ENCODE measurements around the gene MCF2L.
A peak's percentile ranks its signal among the peaks of the same experiment; 100 is the strongest.

MCF2L gene

DNA sequence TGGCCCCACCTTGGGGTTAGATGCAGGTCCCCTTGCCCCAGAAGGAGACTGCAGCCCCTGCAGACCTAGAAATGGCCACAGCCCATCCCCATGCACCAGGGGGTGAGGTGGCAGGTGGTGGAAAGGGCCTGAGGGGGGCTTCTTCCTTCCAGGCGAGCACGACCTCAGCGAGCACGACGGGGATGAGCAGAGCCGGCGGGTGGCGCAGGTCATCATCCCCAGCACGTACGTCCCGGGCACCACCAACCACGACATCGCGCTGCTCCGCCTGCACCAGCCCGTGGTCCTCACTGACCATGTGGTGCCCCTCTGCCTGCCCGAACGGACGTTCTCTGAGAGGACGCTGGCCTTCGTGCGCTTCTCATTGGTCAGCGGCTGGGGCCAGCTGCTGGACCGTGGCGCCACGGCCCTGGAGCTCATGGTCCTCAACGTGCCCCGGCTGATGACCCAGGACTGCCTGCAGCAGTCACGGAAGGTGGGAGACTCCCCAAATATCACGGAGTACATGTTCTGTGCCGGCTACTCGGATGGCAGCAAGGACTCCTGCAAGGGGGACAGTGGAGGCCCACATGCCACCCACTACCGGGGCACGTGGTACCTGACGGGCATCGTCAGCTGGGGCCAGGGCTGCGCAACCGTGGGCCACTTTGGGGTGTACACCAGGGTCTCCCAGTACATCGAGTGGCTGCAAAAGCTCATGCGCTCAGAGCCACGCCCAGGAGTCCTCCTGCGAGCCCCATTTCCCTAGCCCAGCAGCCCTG, 149.4 kb downstream of the MCF2L start:
- Histone ChIP-seq H3K27me3 (ENCODE audit: control insufficient read depth in 5 of 5, insufficient read depth in 4 of 5, low read length in 5 of 5) (peaks cover 5 to 37% (median 23%) of the 10 kb centered on the region in 5 donors), H3K9ac (ENCODE audit: low read length in 5 of 5) (no peak overlapping the region)

DNA sequence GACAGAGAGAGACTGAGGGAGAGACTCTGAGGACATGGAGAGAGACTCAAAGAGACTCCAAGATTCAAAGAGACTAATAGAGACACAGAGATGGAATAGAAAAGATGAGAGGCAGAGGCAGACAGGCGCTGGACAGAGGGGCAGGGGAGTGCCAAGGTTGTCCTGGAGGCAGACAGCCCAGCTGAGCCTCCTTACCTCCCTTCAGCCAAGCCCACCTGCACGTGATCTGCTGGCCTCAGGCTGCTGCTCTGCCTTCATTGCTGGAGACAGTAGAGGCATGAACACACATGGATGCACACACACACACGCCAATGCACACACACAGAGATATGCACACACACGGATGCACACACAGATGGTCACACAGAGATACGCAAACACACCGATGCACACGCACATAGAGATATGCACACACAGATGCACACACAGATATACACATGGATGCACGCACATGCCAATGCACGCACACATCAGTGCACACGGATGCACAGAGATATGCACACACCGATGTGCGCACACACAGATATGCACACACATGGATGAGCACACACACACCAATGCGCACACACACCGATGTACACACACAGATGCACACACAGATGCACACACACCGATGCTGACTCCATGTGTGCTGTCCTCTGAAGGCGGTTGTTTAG, 150.3 kb downstream of the MCF2L start:
- Histone ChIP-seq H3K4me1 (ENCODE audit: control insufficient read depth in 5 of 5, insufficient read depth in 5 of 5, low read length in 5 of 5) (peaks cover 0 to 7% (median 0%) of the 10 kb centered on the region in 5 donors), H3K36me3 (ENCODE audit: control insufficient read depth in 5 of 5, insufficient read depth in 5 of 5, low read length in 5 of 5) (no peaks in the 10 kb centered on the region), H3K27ac (ENCODE audit: low read depth, low read length) (no peak overlapping the region), H3K27me3 (ENCODE audit: control insufficient read depth in 5 of 5, insufficient read depth in 4 of 5, low read length in 5 of 5) (peaks cover 5 to 40% (median 24%) of the 10 kb centered on the region in 5 donors), H3K9me3 (ENCODE audit: control insufficient read depth in 5 of 5, low read length in 5 of 5) (no peaks in the 10 kb centered on the region), H3K9ac (ENCODE audit: low read length in 5 of 5) (no peak overlapping the region), H3K4me3 (ENCODE audit: low read depth in 1 of 5, low read length in 5 of 5) (no peak overlapping the region)

More for the DNA sequence above, 149.4 kb downstream of the MCF2L start:
- H3K4me3 ChIP-seq (ENCODE audit: low read depth in 1 of 5, low read length in 5 of 5) = no peak overlapping the region
- no peaks in the 10 kb centered on the region for H3K36me3 ChIP-seq (ENCODE audit: control insufficient read depth in 5 of 5, insufficient read depth in 5 of 5, low read length in 5 of 5)
- H3K9me3 ChIP-seq (ENCODE audit: control insufficient read depth in 5 of 5, low read length in 5 of 5) = no peaks in the 10 kb centered on the region
- H3K27ac ChIP-seq (ENCODE audit: low read depth, low read length) = no peak overlapping the region
- H3K4me1 ChIP-seq (ENCODE audit: control insufficient read depth in 5 of 5, insufficient read depth in 5 of 5, low read length in 5 of 5) = peaks cover 0 to 7% (median 0%) of the 10 kb centered on the region in 5 donors

DNA sequence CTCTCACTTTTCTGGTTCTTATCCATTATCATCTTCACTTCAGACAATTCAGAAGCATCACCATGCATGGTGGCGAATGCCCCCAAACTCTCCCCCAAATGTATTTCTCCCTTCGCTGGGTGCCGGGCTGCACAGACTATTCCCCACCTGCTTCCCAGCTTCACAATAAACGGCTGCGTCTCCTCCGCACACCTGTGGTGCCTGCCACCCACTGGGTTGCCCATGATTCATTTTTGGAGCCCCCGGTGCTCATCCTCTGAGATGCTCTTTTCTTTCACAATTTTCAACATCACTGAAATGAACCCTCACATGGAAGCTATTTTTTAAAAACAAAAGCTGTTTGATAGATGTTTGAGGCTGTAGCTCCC, 150.8 kb downstream of the MCF2L start:
- Histone ChIP-seq H3K9ac (ENCODE audit: low read length in 5 of 5) (no peak overlapping the region), H3K4me3 (ENCODE audit: low read depth in 1 of 5, low read length in 5 of 5) (no peak overlapping the region), H3K36me3 (ENCODE audit: control insufficient read depth in 5 of 5, insufficient read depth in 5 of 5, low read length in 5 of 5) (no peaks in the 10 kb centered on the region), H3K27me3 (ENCODE audit: control insufficient read depth in 5 of 5, insufficient read depth in 4 of 5, low read length in 5 of 5) (peaks cover 5 to 40% (median 26%) of the 10 kb centered on the region in 5 donors), H3K4me1 (ENCODE audit: control insufficient read depth in 5 of 5, insufficient read depth in 5 of 5, low read length in 5 of 5) (peaks cover 0 to 7% (median 0%) of the 10 kb centered on the region in 5 donors), H3K9me3 (ENCODE audit: control insufficient read depth in 5 of 5, low read length in 5 of 5) (no peaks in the 10 kb centered on the region), H3K27ac (ENCODE audit: low read depth, low read length) (no peak overlapping the region)

DNA sequence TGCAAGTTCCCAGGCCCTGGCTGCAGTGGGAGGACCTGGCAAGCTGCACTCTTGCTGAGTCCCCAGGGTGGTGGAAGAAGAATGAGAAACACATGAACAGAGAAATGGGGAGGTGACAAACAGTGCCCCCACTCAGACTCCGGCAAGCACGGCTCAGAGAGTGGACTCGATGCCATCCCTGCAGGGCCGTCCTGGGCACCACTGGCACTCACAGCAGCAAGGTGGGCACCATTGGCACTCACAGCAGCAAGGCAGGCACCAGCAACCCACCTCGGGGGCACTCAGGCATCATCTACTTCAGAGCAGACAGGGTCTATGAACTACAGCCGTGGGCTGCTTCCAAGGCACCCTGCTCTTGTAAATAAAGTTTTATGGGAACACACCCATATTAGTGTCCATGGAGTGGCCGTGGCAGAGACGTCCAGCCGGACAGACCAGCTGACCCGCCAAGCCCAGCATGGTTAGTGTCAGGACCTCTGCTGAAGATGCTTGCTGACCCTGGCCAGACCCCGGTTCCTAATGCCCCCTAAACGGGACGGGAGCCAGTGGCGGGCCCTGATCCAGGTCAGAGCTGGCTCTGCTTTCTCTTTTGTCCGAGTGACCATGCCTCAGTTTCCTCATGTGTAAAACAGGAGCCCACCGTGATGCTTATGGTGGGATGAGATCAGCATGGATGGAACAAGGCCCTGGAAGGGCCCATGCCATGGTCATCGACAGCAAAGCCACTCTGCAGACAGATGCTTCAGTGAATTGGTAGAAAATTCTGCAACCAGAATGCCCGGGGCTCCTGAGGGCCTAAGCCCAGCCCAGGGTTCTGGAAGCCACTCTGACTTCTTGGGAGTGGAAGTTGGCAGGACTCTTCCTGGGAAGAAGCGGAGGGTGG, 151.5 kb downstream of the MCF2L start:
- Histone ChIP-seq H3K4me3 (ENCODE audit: low read depth in 1 of 5, low read length in 5 of 5) (no peak overlapping the region), H3K27ac (ENCODE audit: low read depth, low read length) (no peak overlapping the region), H3K27me3 (ENCODE audit: control insufficient read depth in 5 of 5, insufficient read depth in 4 of 5, low read length in 5 of 5) (peaks cover 5 to 41% (median 25%) of the 10 kb centered on the region in 5 donors), H3K4me1 (ENCODE audit: control insufficient read depth in 5 of 5, insufficient read depth in 5 of 5, low read length in 5 of 5) (peaks cover 0 to 7% (median 0%) of the 10 kb centered on the region in 5 donors), H3K9ac (ENCODE audit: low read length in 5 of 5) (no peak overlapping the region), H3K9me3 (ENCODE audit: control insufficient read depth in 5 of 5, low read length in 5 of 5) (no peaks in the 10 kb centered on the region), H3K36me3 (ENCODE audit: control insufficient read depth in 5 of 5, insufficient read depth in 5 of 5, low read length in 5 of 5) (no peaks in the 10 kb centered on the region)

DNA sequence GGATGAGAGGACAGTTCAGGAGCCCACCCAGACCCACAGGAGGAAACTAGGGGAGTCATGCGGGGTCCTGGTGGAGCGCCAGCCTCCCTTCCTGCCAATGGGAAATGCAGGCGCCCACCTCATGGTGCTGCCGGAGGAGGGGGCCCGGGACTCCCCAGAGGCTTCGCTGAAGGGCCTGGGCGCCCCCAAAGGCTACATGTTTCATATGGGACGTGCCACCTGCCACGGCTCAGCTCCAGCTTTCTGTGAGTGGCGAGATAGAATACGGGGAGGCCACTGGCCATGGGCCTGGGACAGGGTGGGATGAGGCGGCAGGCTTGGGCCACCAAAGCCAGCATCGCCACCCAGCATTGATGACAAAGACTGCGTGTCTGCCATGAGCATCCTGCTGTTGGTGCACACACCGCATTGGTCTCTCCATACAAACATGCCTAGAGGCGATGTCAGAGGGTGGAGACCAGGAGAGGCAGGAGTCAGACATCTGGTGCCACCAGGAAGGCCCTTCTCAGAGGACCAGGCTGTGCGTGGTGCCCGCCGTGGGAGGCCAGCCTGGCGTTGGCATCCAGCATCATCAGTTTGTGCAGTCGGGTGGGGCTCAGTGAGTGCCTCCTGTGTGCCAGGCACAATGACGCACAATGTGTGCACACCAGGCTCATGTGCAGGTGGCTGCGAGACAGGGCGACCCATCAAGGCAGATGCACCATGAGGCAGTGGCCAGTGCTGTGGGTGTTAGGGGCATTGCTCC, 152.3 kb downstream of the MCF2L start:
- Histone ChIP-seq H3K4me1 (ENCODE audit: control insufficient read depth in 5 of 5, insufficient read depth in 5 of 5, low read length in 5 of 5) (peaks cover 0 to 7% (median 0%) of the 10 kb centered on the region in 5 donors), H3K9me3 (ENCODE audit: control insufficient read depth in 5 of 5, low read length in 5 of 5) (no peaks in the 10 kb centered on the region), H3K27me3 (ENCODE audit: control insufficient read depth in 5 of 5, insufficient read depth in 4 of 5, low read length in 5 of 5) (peaks cover 5 to 41% (median 23%) of the 10 kb centered on the region in 5 donors), H3K4me3 (ENCODE audit: low read depth in 1 of 5, low read length in 5 of 5) (no peak overlapping the region), H3K9ac (ENCODE audit: low read length in 5 of 5) (no peak overlapping the region), H3K27ac (ENCODE audit: low read depth, low read length) (no peak overlapping the region), H3K36me3 (ENCODE audit: control insufficient read depth in 5 of 5, insufficient read depth in 5 of 5, low read length in 5 of 5) (no peaks in the 10 kb centered on the region)

DNA sequence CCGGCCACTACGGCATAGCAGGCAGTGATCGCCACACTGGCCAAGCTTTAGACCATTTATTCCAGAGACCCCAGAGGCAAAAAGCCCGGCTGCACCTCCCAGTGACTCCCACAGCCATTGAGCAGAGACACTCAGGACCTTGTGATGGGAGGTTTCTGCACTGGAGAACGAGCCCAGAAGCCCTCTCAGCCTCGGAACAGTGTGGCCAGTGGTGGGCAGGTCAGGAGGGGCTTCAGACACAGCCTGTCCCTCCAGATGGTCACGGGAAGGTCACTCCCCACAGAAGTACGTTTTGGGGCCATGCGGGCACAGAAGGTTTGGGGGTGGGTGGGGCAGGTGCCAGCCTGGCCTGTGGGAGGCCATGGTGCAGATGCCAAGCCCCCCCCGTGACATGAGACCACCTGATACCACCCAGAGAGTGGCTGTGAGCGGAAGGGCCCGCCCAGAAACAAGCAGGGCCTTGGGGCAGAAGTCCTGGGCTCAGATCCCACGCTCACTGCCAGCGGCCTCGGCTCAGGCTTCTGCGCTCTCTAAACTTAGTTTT, 153.0 kb downstream of the MCF2L start:
- H3K36me3 ChIP-seq (ENCODE audit: control insufficient read depth in 5 of 5, insufficient read depth in 5 of 5, low read length in 5 of 5) = no peaks in the 10 kb centered on the region
- peaks cover 0 to 7% (median 0%) of the 10 kb centered on the region in 5 donors for H3K4me1 ChIP-seq (ENCODE audit: control insufficient read depth in 5 of 5, insufficient read depth in 5 of 5, low read length in 5 of 5)
- no peaks in the 10 kb centered on the region for H3K9me3 ChIP-seq (ENCODE audit: control insufficient read depth in 5 of 5, low read length in 5 of 5)
- H3K27me3 ChIP-seq (ENCODE audit: control insufficient read depth in 5 of 5, insufficient read depth in 4 of 5, low read length in 5 of 5) = peaks cover 5 to 39% (median 24%) of the 10 kb centered on the region in 5 donors
- no peak overlapping the region for H3K9ac ChIP-seq (ENCODE audit: low read length in 5 of 5)
- no peak overlapping the region for H3K4me3 ChIP-seq (ENCODE audit: low read depth in 1 of 5, low read length in 5 of 5)
- H3K27ac ChIP-seq (ENCODE audit: low read depth, low read length) = peak overlapping the region; percentile 23

DNA sequence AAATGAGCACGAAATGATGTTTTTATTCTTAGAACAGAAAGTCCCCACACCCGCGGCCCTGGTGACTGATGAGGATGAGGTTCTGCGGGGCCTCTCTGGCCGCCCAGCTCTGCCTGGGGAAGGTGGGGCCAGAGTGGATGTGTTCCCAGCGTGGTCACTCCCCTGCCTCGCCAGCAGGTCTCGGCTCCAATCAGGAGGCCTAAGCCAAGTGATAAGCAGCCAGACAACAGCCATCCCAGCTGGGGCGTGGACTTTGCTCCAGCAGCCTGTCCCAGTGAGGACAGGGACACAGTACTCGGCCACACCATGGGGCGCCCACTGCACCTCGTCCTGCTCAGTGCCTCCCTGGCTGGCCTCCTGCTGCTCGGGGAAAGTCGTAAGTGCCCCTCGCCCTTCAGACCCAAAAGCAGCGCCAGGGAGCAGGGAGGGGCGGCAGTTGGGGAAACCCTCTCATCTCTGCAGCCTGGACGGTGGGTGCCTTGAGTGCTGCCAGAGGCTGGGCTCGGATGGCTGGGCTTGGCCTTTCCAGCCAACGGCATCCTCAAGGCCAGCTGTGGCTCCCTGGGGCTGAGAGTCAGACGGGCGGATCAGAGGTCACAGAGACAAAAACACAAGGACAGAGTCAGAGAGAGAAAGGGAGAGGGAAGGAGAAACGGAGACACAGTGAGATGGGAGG, 153.7 kb downstream of the MCF2L start, which contains the start of gene F10:
F10 (plus strand) TSS at position 250 of the 676 bp plus-strand sequence; CDS start at position 307, 57 bp downstream.
- peak within 1 kb of the TSS; percentile 8 to 51 (median 37) for H3K4me3 ChIP-seq (ENCODE audit: low read depth in 1 of 5, low read length in 5 of 5)
- H3K4me1 ChIP-seq (ENCODE audit: control insufficient read depth in 5 of 5, insufficient read depth in 5 of 5, low read length in 5 of 5) = peaks cover 0 to 7% (median 0%) of the 10 kb centered on the region in 5 donors
- H3K9me3 ChIP-seq (ENCODE audit: control insufficient read depth in 5 of 5, low read length in 5 of 5) = no peaks in the 10 kb centered on the region
- H3K27me3 ChIP-seq (ENCODE audit: control insufficient read depth in 5 of 5, insufficient read depth in 4 of 5, low read length in 5 of 5) = peaks cover 5 to 36% (median 27%) of the 10 kb centered on the region in 5 donors
- H3K9ac ChIP-seq (ENCODE audit: low read length in 5 of 5) = peak within 1 kb of the TSS in 2 of 5 donors; percentile 13 to 51
- H3K36me3 ChIP-seq (ENCODE audit: control insufficient read depth in 5 of 5, insufficient read depth in 5 of 5, low read length in 5 of 5) = no peaks in the 10 kb centered on the region
- peak within 1 kb of the TSS; percentile 23 for H3K27ac ChIP-seq (ENCODE audit: low read depth, low read length)

DNA sequence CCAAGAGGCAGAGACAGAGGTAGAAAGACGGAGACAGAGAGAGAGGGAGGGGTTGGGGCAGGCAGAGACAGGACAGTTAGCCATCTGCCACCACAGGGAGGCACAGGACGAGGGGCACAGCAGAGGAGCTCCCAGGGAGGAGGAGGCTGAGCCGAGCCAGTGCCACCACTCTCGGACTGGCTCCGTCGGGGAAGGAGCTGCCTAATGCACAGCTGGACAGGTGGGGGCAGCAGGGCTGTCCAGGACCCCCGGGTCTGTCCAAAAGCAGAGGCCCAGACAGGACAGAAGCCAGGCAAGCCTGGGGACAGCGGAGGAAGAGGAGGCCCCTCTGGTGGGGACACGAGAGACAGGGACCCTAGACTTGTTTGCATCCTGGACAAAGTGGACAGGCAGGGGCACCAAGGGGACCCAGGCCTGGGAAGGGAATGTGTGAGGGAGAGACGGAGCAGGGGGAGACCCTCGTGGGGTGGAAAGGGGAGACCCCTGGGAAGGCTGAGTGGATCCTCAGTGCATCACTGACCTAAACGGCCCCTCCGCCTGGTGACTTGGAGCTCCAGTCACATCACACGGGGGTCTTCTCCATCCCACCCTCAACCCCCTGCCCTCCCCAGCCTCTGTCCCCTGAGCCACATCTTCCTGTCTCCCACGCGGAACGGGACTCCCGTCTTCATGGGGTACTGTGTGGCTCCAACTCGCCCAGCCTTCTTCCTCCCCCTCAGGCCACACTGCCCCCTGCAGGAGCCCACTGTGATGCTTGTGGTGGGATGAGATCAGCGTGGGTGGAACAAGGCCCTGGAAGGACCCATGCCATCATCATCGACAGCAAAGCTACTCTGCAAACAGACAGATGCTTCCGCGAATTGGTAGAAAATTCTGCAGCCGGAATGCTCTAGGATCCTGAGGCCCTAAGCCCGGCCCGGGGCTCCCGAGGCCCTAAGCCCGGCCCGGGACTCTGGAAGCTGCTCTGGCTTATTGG, 154.5 kb downstream of the MCF2L start:
- Histone ChIP-seq H3K27ac (ENCODE audit: low read depth, low read length) (no peak overlapping the region), H3K27me3 (ENCODE audit: control insufficient read depth in 5 of 5, insufficient read depth in 4 of 5, low read length in 5 of 5) (peaks cover 5 to 35% (median 26%) of the 10 kb centered on the region in 5 donors), H3K4me1 (ENCODE audit: control insufficient read depth in 5 of 5, insufficient read depth in 5 of 5, low read length in 5 of 5) (peaks cover 0 to 7% (median 0%) of the 10 kb centered on the region in 5 donors), H3K9me3 (ENCODE audit: control insufficient read depth in 5 of 5, low read length in 5 of 5) (no peaks in the 10 kb centered on the region), H3K36me3 (ENCODE audit: control insufficient read depth in 5 of 5, insufficient read depth in 5 of 5, low read length in 5 of 5) (no peaks in the 10 kb centered on the region), H3K9ac (ENCODE audit: low read length in 5 of 5) (peak overlapping the region in 2 of 5 donors; percentile 13 to 51), H3K4me3 (ENCODE audit: low read depth in 1 of 5, low read length in 5 of 5) (peak overlapping the region; percentile 8 to 51 (median 37))

Measured in subcutaneous abdominal adipose tissue (tissue), 5 donors.